VCaP (cell line): Measurements from ENCODE around the gene DGKG.

Experiments used
- H3K27ac ChIP-seq: fragments of 450-650 bp; 2 replicates; pipeline ENCODE4 v1.5.1; 2017
- TF ChIP-seq, protein P1 (sequence below): fragments of 450-650 bp; conservative IDR thresholded peaks from 2 replicates; pipeline ENCODE4 v1.5.1; 2017; ENCODE audit warnings: mild to moderate bottlenecking, moderate library complexity

Gene DGKG

DNA sequence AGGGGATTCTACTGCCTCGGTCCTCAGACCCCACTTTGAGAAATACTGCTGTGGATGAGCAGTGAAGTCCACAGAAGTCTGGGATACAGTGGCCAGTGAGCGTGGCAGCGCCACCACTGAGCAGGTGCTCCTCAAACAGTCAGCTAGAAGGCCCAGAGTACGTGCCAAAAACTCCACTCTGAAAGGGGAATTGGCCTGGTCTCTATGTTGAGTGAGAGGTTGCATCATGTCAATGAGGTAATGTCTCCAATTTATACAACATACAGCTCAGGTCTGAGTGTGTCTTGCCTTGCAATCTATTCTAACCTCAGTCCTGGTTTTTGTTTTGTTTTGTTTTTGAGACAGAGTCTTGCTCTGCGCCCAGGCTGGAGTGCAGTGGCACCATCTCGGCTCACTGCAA lies 199.8 kb downstream of the DGKG start:
- no peak overlapping the region for H3K27ac ChIP-seq
- TF ChIP-seq, protein P1, sequence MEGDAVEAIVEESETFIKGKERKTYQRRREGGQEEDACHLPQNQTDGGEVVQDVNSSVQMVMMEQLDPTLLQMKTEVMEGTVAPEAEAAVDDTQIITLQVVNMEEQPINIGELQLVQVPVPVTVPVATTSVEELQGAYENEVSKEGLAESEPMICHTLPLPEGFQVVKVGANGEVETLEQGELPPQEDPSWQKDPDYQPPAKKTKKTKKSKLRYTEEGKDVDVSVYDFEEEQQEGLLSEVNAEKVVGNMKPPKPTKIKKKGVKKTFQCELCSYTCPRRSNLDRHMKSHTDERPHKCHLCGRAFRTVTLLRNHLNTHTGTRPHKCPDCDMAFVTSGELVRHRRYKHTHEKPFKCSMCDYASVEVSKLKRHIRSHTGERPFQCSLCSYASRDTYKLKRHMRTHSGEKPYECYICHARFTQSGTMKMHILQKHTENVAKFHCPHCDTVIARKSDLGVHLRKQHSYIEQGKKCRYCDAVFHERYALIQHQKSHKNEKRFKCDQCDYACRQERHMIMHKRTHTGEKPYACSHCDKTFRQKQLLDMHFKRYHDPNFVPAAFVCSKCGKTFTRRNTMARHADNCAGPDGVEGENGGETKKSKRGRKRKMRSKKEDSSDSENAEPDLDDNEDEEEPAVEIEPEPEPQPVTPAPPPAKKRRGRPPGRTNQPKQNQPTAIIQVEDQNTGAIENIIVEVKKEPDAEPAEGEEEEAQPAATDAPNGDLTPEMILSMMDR, result no peak

DNA sequence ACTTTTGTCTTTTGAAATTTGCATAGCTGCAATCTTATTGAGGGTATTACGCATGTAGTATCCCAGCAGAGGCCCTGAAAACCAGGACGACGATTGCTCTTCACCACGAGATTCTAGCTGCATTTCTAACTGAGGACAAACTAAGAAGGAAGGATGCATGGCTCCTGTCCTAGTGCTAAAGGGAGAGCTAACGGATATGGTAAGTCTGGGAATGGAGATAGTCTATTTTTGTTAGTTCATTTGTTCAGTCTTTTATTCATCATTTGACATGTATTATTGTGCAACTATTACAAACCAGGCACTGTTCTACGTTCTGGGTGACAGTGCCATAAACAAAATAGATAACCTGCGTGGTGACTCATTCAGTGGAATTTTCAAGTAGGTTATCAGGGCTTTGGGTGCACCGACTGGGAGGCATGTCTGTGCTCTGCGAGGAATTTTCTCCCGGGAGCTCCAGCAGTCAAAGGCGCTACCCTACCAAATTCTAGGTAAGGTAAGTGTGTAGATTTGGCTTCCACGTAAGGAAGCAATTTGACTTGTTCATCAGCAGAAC lies 201.3 kb downstream of the DGKG start:
- H3K27ac ChIP-seq, result no peak overlapping the region
- TF ChIP-seq, protein P1, result no peak

DNA sequence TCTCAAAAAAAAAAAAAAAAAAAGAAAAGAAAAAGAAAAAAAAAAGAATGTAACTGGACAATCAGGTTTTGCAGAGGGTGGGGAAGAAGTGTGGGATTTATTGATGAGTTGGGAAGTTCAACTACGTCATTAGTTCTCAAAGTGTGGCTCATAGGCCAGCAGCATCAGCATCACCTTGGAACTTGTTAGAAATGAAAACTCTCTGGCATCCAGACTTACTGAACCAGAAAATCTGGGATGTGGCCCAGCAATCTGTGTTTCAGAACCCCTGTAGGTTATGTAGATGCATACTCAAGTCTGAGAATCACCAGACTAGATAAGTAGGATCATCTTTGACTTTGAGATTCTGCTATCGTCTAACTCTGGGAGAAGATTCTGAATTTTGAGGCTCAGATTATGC lies 207.4 kb downstream of the DGKG start:
- H3K27ac ChIP-seq, result no peak overlapping the region
- TF ChIP-seq, protein P1, result no peak

DNA sequence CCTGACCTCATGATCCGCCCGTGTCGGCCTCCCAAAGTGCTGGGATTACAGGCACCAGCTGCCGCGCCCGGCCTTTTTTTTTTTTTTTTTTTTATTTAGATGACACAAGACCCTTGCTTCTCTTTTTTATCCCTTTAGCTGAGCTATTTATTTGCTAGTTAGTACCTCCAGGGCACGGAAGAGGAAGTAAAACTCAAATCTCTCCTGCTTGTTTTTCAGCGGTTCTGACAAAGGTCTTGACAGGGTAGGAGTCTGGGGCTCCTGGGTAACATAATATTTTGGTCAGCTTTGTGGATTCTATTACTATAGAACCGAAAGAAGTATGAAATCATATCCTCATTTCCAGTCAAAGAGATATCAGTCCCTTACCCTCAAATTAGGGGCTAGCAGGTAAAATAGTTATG lies 209.1 kb downstream of the DGKG start:
- TF ChIP-seq, protein P1, result no peak
- no peak overlapping the region for H3K27ac ChIP-seq

DNA sequence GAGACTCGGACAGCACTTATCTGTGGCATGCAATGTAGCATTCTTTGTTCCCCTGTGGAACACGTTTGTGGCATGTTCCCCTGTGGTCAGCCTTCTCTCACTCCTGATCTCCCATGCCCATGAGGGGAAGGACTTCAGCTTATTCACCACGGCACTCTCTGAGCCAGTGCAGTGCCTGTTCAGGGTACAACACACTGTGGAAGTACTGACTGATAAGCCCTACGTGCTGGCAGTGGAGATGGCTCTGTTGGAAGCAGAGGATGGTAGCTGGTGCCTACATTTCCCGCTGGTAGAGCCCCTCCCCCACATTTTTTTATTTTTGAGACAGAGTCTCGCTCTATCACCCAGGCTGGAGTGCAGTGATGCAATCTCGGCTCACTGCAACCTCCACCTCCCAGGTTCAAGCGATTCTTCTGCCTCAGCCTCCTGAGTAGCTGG lies 209.7 kb downstream of the DGKG start:
- no peak overlapping the region for H3K27ac ChIP-seq
- TF ChIP-seq, protein P1, result no peak

DNA sequence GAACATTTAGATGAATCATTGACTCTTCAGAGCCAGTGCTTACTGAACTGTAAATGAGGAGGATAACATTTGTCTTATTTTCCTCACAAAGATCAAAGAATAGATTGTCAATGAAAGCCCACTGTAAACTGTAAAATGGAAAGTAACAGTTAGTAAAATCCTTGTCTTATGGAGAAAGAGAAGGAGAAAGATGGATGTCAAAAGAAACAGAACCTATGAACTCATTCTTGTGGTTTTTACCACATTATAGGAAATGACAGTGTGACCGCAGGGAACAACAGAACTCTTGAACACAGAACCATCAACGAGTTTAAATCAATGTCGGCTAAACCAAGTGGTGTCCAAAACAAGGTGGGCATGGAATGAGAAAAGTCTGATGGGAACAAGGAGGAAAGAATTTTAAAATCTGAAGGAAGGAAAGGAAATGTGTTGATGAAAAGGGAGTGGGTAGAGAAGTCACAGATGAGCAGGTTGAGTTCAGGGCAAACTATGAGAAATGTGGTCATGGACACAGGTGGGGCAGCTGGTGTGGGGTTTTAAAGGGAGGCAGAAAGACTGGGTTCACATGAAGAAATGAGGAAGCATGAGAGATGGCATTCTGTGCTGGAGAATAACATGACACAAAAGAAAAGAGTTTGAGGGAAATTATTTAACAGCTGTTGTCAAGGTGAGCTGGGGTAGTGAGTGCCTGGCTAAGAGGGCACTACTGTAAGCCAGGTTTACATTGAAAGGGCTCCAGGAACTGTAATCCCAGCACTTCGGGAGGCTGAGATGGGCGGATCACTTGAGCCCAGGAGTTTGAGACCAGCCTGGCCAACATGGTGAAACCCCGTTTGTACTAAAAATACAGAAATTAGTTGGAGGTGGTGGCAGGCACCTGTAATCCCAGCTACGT lies 210.7 kb downstream of the DGKG start:
- TF ChIP-seq, protein P1, result no peak

DNA sequence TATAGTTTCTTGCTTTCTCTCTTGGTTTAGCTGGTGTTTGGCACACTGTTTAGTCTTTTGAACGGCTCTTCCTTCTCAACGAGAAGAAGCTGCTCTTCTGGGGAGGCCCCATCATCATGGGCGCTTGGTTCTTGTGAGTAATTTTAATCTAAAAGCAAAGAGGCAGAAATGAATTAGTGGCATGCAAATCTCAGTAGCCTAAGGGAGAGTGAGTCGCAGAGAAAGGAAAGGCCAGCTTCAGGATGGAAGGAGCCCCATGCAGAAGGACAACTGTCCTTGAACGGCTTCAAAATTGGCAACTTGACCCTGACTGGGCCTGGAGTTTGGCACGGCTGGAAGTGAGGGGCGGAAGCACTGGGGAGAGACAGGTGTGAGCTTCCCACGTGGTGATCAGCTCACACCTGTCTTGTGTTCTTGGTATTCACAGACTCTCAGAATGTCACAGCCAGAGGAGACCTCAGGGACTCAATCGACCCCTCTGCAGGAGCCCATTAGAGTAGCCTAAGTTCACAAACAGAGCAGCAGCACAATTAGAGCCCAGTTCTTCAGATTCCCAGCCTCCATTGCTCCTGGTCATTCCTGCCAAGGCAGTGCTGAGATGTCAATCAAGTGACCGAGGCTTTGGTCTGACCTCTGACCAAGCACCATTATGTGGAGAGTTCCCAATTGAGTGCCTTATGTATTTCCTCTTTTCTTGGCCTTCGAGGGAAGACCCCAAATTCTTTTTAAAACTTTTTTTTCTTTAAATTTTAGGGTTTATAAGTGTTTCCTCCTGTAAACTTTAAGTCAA lies 211.8 kb downstream of the DGKG start:
- TF ChIP-seq, protein P1, result no peak

More for the DNA sequence above, 210.7 kb downstream of the DGKG start:
- H3K27ac ChIP-seq, result no peak overlapping the region

More for the DNA sequence above, 211.8 kb downstream of the DGKG start:
- H3K27ac ChIP-seq, result no peak overlapping the region
